Tibial nerve (tissue), 4 donors: ENCODE data around the gene UTP4. TPM values are rescaled to one million over a fixed set of nuclear protein-coding genes. Genes with fewer than 3 reads are reported as not detected.

ENCODE experiments used
- DNase-seq, 2 donors: peaks; one replicate each; pipeline ENCODE4 v3.0.0-alpha.2; 2019; ENCODE audit warnings: low spot score in 2 of 2
- H3K27ac ChIP-seq, 4 donors: fragments of 200-600 bp; sonication (generic) in 3 of 4; one replicate each; pipeline ENCODE4 v1.5.1; 2017 to 2019; ENCODE audit warnings: mild to moderate bottlenecking in 1 of 4
- H3K27me3 ChIP-seq, 2 donors: fragments of 200-600 bp; sonication (generic) in 1 of 2; one replicate each; pipeline versions ENCODE4 v1.5.1 to v1.6.0; 2017 to 2019
- H3K36me3 ChIP-seq, 3 donors: fragments of 200-600 bp; sonication (generic); one replicate each; pipeline ENCODE4 v1.5.1; 2018 to 2019
- H3K4me1 ChIP-seq, 4 donors: fragments of 200-600 bp; sonication (generic) in 3 of 4; one replicate each; pipeline ENCODE4 v1.5.1; 2017 to 2019
- H3K4me3 ChIP-seq, 4 donors: fragments of 200-600 bp; sonication (generic) in 3 of 4; one replicate each; pipeline ENCODE4 v1.5.1; 2017 to 2019; ENCODE audit warnings: mild to moderate bottlenecking in 1 of 4, moderate library complexity in 1 of 4
- H3K9me3 ChIP-seq, 4 donors: fragments of 200-600 bp; sonication (generic) in 3 of 4; one replicate each; pipeline ENCODE4 v1.5.1; 2017 to 2019
- CTCF ChIP-seq, 5 experiments: fragments of 200-600 bp in 3 of 5; fragments of 450-650 bp in 2 of 5; sonication (generic) in 3 of 5; IDR thresholded peaks; one replicate each; pipeline ENCODE4 v1.5.1; 2016 to 2019; ENCODE audit warnings: antibody characterized with exemption in 5 of 5, mild to moderate bottlenecking in 3 of 5, moderate library complexity in 2 of 5
- EP300 ChIP-seq, 2 donors: sonication (generic); formaldehyde crosslinking; IDR thresholded peaks; one replicate each; pipeline ENCODE4 v1.6.1; 2017; ENCODE audit warnings: antibody characterized with exemption in 2 of 2, mild to moderate bottlenecking in 1 of 2
- POLR2A ChIP-seq, 2 donors: fragments of 450-650 bp; IDR thresholded peaks; one replicate each; pipeline ENCODE4 v1.6.1; 2017; ENCODE audit warnings: antibody characterized with exemption in 2 of 2, mild to moderate bottlenecking in 2 of 2, moderate library complexity in 2 of 2
- WGBS, 2 donors: methylation state at CpG; one replicate each; pipeline ENCODE4 v1.1.5; 2018; 5-methylcytosine and 5-hydroxymethylcytosine counted together
- total RNA-seq, 4 donors: library from RNA; depleted of rRNA; stranded (reverse); fragments of >200 nt; gene quantifications; one replicate each; pipeline ENCODE4 v1.1.0, GENCODE V29; 2016

The UTP4 gene
- total RNA-seq, 4 donors from 2014 or later = 17.6 to 48.0 (median 24.1) TPM

DNA sequence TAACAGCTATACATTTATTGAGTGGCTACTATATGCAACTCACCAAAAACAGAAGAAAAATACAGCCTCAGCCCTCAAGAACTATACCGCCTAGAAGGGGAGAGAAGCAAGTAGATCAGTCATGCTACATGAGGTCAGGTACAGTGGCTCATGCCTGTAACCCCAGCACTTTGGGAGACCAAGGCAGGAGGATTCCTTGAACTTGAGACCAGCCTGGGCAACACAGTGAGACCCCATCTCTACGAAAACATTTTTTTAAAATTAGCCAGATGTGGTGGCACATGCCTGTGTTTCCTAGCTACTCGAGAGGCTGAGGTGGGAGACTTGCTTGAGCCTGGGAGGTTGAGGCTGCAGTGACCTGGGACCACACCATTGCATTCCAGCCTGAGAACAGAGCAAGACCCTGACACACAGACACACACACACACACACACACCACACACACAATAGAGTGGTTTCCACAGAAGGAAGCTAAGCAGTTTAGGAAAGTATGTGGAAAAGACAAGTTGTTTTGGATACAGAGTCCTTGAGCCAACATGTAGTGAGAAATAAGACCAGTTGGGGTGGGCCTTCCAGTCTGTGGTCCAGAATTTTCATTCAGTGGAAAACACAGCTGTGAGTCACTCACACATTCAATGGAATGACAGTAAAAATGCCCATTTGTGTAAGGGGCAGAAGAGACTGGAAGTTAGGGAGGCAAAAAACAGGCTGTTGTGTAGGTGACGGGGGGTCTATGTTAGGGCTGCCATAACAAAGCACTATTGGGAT, 43.8 kb downstream of the UTP4 start:
- peaks cover 6 to 69% (median 46%) of the 10 kb centered on the region in 4 donors for H3K4me1 ChIP-seq
- 78 to 86% methylated on average over 4 of the region's 4 CpGs for WGBS, 2 donors
- H3K9me3 ChIP-seq = no peaks in the 10 kb centered on the region
- H3K36me3 ChIP-seq = no peaks in the 10 kb centered on the region
- H3K27ac ChIP-seq = peak overlapping the region in 2 of 4 donors; percentile 38 to 68
- no peak for DNase-seq
- peak in 1 of 2 donors; percentile 22 for TF ChIP-seq EP300 (IDR thresholded peaks at IDR 0.05)
- TF ChIP-seq POLR2A (IDR thresholded peaks at IDR 0.05) = no peak
- no peak for TF ChIP-seq CTCF (IDR thresholded peaks at IDR 0.05)
- no peak overlapping the region for H3K4me3 ChIP-seq
- no peaks in the 10 kb centered on the region for H3K27me3 ChIP-seq

DNA sequence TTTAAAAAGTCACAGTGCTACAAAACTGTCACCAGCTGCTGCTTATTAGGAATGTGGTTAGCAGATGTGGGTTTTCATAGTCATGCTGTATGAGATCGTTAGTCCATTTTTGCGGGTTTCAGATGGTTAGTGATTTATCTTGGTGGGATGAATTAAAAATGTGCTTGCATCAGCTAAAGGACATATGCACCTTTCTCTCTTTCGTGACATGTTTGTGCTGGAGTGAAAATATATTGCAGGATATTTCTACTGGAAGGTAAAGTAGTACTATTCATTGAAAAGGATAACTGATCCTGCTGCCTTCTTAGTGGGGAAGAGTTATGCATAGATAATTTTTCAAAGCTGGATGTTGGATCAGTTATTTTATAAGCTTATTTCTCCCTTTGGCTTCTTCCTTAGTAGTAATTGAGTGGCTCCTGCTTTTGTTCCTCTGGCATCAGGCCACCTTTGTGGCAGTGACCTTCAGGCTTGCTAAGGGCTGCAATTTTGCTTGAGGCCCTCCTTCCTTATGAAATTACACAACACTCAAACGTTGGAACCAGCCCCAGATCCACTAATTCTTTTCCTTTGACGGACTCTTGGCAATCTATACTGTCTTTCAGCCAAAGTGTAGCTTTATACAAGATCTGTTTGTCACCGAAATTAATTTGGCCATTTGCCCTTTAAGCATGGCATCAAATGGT, 47.0 kb downstream of the UTP4 start:
- H3K27ac ChIP-seq = peak overlapping the region; percentile 15 to 82 (median 66)
- no peaks in the 10 kb centered on the region for H3K36me3 ChIP-seq
- WGBS, 2 donors = 6 to 9% methylated on average over 6 of the region's 6 CpGs
- TF ChIP-seq CTCF (IDR thresholded peaks at IDR 0.05) (no peak), EP300 (IDR thresholded peaks at IDR 0.05) (peak; percentile 51 to 84)
- H3K27me3 ChIP-seq = no peaks in the 10 kb centered on the region
- H3K4me1 ChIP-seq = peaks cover 6 to 65% (median 29%) of the 10 kb centered on the region in 4 donors
- peak; percentile 53 to 85 for DNase-seq
- no peaks in the 10 kb centered on the region for H3K9me3 ChIP-seq
- H3K4me3 ChIP-seq = no peak overlapping the region

GRCh38 chr16:69180011-69180338, 47.5 kb downstream of the UTP4 start:
- Histone ChIP-seq H3K27ac (peak overlapping the region; percentile 15 to 82 (median 66)), H3K4me3 (no peak overlapping the region), H3K27me3 (no peaks in the 10 kb centered on the region), H3K9me3 (no peaks in the 10 kb centered on the region), H3K36me3 (no peaks in the 10 kb centered on the region), H3K4me1 (peaks cover 6 to 60% (median 27%) of the 10 kb centered on the region in 4 donors)
- DNase-seq = no peak
- TF ChIP-seq EP300 (IDR thresholded peaks at IDR 0.05) (no peak), CTCF (IDR thresholded peaks at IDR 0.05) (no peak), POLR2A (IDR thresholded peaks at IDR 0.05) (no peak)

- 40 to 52% methylated on average over 10 of the region's 10 CpGs for WGBS, 2 donors
- Histone ChIP-seq H3K9me3 (no peaks in the 10 kb centered on the region), H3K4me3 (no peak overlapping the region), H3K4me1 (peaks cover 6 to 56% (median 23%) of the 10 kb centered on the region in 4 donors), H3K27ac (peak overlapping the region in 1 of 4 donors; percentile 5), H3K27me3 (no peaks in the 10 kb centered on the region), H3K36me3 (no peaks in the 10 kb centered on the region)
- TF ChIP-seq POLR2A (IDR thresholded peaks at IDR 0.05) = no peak
- TF ChIP-seq CTCF (IDR thresholded peaks at IDR 0.05) = no peak
- TF ChIP-seq EP300 (IDR thresholded peaks at IDR 0.05) = no peak
- DNase-seq = no peak
These were observed 50.4 kb downstream of the UTP4 start for GRCh38 chr16:69182730-69183416.
